Activated CD8-positive, alpha-beta memory T cell treated with anti-CD3 and anti-CD28 coated beads for 24 hours (primary cell): ENCODE results near the gene MMP24.
"Not testable (repeated sequence)": the region's sequence is repeated elsewhere in the genome, so short reads cannot be mapped to it uniquely, and the experiment has no call there.

Experiments
- DNase-seq: peaks from one replicate; pipeline ENCODE4 v3.0.0-alpha.2; 2020

Gene MMP24

GRCh38 chr20:35315632-35316020 is 89.1 kb downstream of the MMP24 start:
- DNase-seq: not testable (repeated sequence)

- no peak for DNase-seq
Observed at GRCh38 chr20:35316086-35316485, 89.6 kb downstream of the MMP24 start.

- DNase-seq: no peak
Observed at GRCh38 chr20:35317416-35318210, 91.1 kb downstream of the MMP24 start.

- DNase-seq: no peak
Observed at GRCh38 chr20:35318502-35319157, 92.1 kb downstream of the MMP24 start.

- DNase-seq: no peak
Observed at GRCh38 chr20:35319192-35319870, 92.8 kb downstream of the MMP24 start.

GRCh38 chr20:35319871-35320197 is 93.3 kb downstream of the MMP24 start:
- DNase-seq: no peak

GRCh38 chr20:35320396-35321126 is 94.1 kb downstream of the MMP24 start:
- DNase-seq: no peak

GRCh38 chr20:35325401-35325800 is 98.9 kb downstream of the MMP24 start:
- DNase-seq: no peak

GRCh38 chr20:35326021-35326739 is 99.7 kb downstream of the MMP24 start:
- DNase-seq: no peak
